ENCODE data around the gene EN2.

The EN2 gene

DNA sequence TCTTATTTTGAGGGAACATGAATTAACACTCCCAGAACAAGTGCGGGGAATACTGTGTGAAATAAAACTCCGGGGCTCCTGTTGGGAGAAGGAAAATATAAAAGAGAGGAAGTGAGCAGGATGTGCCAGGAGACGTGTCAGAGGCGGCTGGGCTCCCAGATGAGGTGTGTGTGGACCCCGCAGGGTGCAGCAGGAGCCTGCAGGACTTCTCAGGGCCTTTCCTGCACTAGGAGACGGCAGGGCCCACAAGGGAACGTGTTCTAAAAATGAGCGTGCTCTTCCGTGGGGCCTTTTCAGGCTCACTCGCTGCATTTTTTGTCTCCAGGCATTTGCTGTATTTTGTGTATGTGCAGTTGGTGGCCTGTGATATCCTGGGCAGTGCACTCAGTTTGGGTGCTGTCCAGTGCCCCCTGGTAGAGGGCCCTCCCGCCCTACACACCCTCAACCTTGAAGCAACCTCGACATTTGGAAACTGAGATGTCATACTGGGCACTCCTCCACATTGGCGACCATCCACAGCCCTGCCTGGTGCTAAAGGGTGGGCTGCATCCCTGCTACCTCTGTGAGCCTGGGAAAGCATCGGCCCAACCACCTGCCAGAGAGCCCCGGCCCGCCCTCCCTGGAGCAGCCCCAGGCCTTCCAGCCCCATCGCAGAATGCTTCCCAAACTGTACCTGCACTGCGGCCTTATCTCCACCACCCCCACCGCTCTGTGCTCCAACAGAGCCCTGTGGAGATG lies 35.2 kb upstream of the EN2 start:
- no peak overlapping the region for H3K4me3 ChIP-seq (ENCODE audit: low read depth, low read length)
- no peak for DNase-seq (ENCODE audit: low read depth)
- TF ChIP-seq, protein P1, sequence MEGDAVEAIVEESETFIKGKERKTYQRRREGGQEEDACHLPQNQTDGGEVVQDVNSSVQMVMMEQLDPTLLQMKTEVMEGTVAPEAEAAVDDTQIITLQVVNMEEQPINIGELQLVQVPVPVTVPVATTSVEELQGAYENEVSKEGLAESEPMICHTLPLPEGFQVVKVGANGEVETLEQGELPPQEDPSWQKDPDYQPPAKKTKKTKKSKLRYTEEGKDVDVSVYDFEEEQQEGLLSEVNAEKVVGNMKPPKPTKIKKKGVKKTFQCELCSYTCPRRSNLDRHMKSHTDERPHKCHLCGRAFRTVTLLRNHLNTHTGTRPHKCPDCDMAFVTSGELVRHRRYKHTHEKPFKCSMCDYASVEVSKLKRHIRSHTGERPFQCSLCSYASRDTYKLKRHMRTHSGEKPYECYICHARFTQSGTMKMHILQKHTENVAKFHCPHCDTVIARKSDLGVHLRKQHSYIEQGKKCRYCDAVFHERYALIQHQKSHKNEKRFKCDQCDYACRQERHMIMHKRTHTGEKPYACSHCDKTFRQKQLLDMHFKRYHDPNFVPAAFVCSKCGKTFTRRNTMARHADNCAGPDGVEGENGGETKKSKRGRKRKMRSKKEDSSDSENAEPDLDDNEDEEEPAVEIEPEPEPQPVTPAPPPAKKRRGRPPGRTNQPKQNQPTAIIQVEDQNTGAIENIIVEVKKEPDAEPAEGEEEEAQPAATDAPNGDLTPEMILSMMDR (IDR thresholded peaks at IDR 0.05; ENCODE audit: insufficient read depth, low read depth, low read length, missing control alignments): no peak

DNA sequence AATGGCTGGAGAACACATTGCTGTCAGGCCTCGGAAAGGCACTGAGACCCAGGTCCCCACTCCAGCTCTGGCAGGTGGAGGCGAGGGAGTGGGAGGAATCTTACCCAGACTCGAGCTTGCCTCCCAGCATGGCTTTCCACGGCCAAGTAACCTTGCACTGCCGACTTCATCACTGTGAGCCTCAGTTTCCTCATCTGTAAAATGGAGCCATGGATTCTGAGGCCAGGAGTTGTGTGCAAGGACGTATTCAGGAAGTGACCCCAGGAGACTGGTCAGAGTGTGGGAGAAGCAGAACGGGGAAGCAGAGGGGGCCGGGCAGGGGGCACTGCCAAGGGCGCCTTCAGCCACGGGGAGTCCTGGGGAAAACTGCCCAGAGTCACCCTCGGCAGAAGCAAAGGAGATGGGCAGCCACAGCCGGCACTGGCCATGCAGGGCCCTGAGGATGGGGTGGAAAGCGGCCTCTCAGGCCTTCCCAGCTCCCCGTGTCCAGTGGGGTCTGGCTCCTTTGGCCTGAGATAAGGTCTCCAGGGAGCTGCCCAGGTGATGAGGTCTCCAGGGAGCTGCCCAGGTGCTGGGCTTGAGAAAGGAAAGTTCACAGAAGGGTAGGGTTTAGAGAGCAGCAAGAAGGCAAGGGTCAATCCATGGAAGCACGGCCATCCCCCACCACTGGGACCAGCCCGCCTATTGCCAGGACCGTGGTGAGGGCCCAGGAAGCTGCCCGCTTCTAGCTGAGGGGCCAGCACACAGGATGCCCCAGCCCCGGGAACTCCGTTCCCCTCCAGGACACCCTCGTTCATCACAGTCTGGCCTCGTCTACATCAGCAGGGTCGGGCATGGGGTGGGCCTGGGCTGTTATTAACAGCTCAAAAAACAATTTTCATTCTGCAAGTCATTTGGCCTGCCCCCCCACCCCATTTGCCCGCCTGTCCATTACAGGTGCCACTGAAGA lies 34.3 kb upstream of the EN2 start:
- DNase-seq (ENCODE audit: low read depth): no peak
- TF ChIP-seq, protein P1 (IDR thresholded peaks at IDR 0.05; ENCODE audit: insufficient read depth, low read depth, low read length, missing control alignments): no peak
- no peak overlapping the region for H3K4me3 ChIP-seq (ENCODE audit: low read depth, low read length)

DNA sequence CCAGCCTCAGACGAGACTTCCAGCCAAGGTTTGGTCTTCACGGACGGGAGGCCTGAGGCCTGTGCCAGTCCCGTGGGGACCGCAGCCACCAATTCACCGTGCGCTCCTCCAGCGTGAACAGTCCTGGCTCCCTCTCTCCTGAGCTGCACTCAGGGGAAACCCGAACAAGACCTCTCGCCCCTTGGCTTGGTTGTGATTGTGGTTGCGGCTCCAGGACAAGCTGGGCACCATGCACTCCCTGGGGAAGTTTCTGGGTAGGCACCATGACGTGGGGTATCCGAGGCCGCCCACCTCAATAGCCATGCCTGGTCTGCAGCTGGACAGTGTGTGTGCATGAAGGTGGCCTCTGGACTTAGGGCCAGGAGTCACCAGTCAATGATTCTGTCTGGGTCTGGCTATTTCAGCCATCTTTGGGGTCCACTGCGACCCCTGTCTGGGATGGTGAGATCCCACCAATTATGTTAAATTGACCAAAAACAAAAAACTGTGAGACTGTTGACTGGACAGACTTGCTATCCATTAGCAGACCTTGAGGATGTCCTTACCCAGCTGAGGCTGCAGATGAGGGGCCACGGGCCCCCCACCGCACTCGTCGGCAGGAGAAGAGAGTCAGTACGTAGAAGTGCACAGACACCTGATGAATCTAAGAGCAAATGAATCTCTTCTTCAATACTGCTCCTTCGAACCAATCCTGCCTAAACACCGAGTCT lies 33.5 kb upstream of the EN2 start:
- TF ChIP-seq, protein P1 (IDR thresholded peaks at IDR 0.05; ENCODE audit: insufficient read depth, low read depth, low read length, missing control alignments): no peak
- no peak for DNase-seq (ENCODE audit: low read depth)
- no peak overlapping the region for H3K4me3 ChIP-seq (ENCODE audit: low read depth, low read length)

DNA sequence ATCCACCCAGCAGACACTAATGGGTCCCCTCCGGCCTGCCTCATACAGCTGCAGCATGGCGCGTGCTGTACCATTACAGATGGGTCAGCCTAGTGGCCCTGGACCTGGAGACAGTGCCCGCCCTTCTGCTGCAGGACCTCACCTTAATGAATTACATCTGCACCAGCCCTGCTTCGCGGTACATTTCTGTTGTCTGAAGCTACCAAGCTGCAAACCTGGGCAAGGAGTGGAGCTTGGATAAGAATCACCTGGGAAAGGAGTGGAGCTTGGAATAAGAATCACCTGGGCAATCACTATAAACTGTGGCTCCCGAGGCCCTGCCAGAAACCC lies 33.0 kb upstream of the EN2 start:
- H3K4me3 ChIP-seq (ENCODE audit: low read depth, low read length): no peak overlapping the region
- TF ChIP-seq, protein P1 (IDR thresholded peaks at IDR 0.05; ENCODE audit: insufficient read depth, low read depth, low read length, missing control alignments): no peak
- DNase-seq (ENCODE audit: low read depth): no peak

DNA sequence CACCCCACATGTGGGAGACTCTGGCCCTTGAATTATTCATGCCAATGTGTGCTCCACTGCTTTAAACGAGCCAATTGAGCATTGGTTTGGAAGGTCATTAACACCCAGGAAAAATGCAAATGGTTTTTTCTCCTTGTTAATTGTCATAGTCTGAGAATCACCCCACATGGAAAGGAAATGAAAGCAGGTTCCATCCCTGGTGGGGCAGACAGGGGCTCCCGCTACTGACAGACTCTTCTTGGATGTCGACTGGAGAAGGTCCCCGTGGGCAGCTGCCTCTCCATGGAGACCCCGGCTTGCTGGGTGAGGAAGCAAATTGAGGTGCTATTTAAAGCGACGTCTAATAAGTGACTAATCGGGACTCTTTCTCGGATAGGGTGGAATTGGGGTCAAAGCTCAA lies 32.0 kb upstream of the EN2 start:
- TF ChIP-seq, protein P1 (IDR thresholded peaks at IDR 0.05; ENCODE audit: insufficient read depth, low read depth, low read length, missing control alignments): no peak
- DNase-seq (ENCODE audit: low read depth): no peak
- H3K4me3 ChIP-seq (ENCODE audit: low read depth, low read length): no peak overlapping the region

DNA sequence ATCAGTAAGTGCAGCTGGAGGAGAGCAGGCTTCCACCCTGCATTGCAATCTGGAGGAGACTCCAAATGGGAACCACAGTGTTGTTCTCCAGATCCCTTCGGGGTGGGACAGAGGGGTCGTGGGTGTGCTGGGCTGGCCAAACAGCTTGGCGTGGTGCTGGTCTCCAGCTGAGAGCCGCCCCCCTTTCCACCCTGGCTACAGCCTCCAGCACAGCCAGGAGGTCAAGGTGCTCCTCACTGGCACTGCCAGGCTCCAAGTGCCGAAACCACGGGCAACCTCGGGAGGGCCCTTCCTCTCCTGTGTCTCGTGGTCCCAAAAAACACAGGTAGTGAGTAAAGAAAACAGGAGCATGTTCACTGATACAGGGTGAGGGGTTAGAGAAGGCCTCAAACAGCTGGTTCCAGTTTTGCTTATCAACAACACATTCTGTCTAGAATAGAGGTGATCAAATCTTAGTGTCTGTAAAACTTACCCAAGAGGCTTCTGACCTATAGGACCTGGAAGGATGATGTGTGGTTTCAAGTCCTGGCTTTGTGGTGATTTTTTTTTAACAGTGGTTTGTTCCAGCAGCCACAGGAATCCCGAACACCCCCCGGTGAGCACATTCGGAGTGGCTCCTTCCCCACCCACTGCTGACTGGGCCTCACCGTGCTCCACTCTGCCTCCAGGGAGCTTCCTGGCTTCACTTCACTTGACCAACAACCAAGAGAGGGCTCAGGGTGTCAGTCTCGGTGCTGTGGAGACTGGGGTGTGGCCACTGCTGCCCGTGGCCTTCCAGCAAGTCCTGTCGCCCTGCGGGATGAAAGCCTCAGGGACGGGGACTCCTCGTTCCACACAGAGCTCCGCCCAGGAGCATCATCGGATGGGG lies 31.2 kb upstream of the EN2 start:
- no peak for DNase-seq (ENCODE audit: low read depth)
- no peak overlapping the region for H3K4me3 ChIP-seq (ENCODE audit: low read depth, low read length)
- TF ChIP-seq, protein P1 (IDR thresholded peaks at IDR 0.05; ENCODE audit: insufficient read depth, low read depth, low read length, missing control alignments): no peak

All from GM12865 (cell line).